AG10803 (cell line): Measurements from ENCODE around the gene ZFAND6.

Source experiments
- DNase-seq: peaks from one replicate; pipeline ENCODE4 v3.0.0; 2010; ENCODE audit warnings: low read depth
- H3K4me3 ChIP-seq: 2 replicates; pipeline ENCODE4 v1.5.1; 2011; ENCODE audit warnings: mild to moderate bottlenecking, low read length, control low read depth
- CTCF ChIP-seq: conservative IDR thresholded peaks from 2 replicates; pipeline ENCODE4 v1.5.1; 2011; ENCODE audit warnings: mild to moderate bottlenecking, low read length, control low read depth, inconsistent platforms

ZFAND6 gene

GRCh38 chr15:80127911-80128310, 68.4 kb downstream of the ZFAND6 start:
- no peak for DNase-seq
- H3K4me3 ChIP-seq = no peak overlapping the region
- TF ChIP-seq CTCF = no peak

- TF ChIP-seq CTCF = no peak
- no peak overlapping the region for H3K4me3 ChIP-seq
- DNase-seq = no peak
These were observed 72.9 kb downstream of the ZFAND6 start for GRCh38 chr15:80132382-80132781.

- no peak overlapping the region for H3K4me3 ChIP-seq
- no peak for DNase-seq
- no peak for TF ChIP-seq CTCF
These were observed 77.4 kb downstream of the ZFAND6 start for GRCh38 chr15:80136854-80137253.

GRCh38 chr15:80138961-80139360, 79.5 kb downstream of the ZFAND6 start:
- TF ChIP-seq CTCF = no peak
- no peak overlapping the region for H3K4me3 ChIP-seq
- DNase-seq = no peak

GRCh38 chr15:80140909-80141308, 81.4 kb downstream of the ZFAND6 start:
- H3K4me3 ChIP-seq = no peak overlapping the region
- no peak for TF ChIP-seq CTCF
- no peak for DNase-seq

GRCh38 chr15:80141916-80142598, 82.6 kb downstream of the ZFAND6 start:
- no peak overlapping the region for H3K4me3 ChIP-seq
- no peak for DNase-seq
- no peak for TF ChIP-seq CTCF

- no peak overlapping the region for H3K4me3 ChIP-seq
- no peak for DNase-seq
- no peak for TF ChIP-seq CTCF
These were observed 83.2 kb downstream of the ZFAND6 start for GRCh38 chr15:80142646-80143045.
